NCI-H345 (cell line): ENCODE measurements around the gene KLHL24.
A peak's percentile ranks its signal among the peaks of the same experiment; 100 is the strongest.
"Not testable (repeated sequence)": the region's sequence is repeated elsewhere in the genome, so short reads cannot be mapped to it uniquely, and the experiment has no call there.

Experiments used
- DNase-seq: peaks from one replicate; lab custom pipeline; 2025; lab: John Stamatoyannopoulos, UW

The KLHL24 gene

DNA sequence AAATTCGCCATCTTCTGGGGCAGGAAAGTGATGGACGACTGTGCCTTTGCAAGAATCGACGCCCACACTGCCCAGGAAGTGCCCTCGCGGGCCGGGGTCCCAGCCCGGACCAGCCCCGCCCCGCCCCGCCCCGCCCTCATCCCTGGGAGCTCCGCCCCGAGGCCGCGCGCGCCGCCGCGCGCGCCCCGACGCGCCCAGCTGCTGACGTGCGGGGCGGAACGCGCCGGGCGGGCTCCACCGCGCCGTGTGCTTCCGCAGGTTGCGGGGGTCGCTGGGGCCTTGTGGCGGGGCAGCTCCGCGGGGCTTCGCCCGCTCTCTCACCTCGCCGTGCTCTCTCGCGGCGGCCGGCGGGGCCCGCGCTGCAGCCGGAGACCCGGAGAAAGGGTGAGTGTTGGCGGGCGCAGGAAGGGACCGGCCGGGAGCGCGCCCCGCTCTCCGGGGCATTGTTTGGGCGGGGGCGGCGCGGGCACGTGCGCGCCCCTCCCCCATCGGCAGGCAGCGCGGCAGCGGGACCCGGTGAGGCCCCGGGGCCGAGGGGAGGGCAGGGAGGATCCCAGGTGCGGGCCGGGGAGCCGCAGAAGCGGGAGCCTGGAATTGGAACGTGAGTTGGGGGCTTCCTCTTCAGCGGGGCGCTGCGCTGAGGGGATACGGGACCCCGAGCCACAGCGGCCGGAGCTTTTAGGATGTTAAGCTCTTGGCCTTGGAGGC lies 62.3 kb downstream of the KLHL24 start, which contains the start of gene YEATS2:
YEATS2 (plus strand) TSS at position 188 of the 708 bp plus-strand sequence. CDS start 17,366 bp downstream, outside the sequence.
- DNase-seq = peak; percentile 86

DNA sequence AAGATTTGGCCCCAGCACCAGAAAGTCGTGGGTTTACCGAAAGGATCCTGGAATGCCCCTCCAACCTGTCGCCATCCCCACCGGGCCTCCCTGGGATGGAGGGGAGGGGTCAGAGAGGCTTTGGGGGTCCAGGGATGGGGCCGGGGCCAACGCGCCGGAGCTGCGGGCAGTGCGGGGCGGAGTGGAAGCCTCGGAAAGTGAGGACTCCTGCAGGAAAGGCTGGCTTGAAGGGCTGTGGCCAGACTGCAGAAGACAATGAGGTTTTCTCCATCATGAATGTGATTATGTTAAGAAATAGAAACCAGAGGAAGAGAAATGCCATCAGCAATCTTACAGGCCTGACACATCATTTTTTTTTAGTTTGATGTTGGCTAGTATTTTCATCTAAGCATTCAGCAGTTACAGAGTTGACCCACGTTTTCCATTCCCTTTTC lies 62.9 kb downstream of the KLHL24 start:
- peak; percentile 40 for DNase-seq

- no peak for DNase-seq
Measured at GRCh38 chr3:183698756-183699155, 63.3 kb downstream of the KLHL24 start.

DNA sequence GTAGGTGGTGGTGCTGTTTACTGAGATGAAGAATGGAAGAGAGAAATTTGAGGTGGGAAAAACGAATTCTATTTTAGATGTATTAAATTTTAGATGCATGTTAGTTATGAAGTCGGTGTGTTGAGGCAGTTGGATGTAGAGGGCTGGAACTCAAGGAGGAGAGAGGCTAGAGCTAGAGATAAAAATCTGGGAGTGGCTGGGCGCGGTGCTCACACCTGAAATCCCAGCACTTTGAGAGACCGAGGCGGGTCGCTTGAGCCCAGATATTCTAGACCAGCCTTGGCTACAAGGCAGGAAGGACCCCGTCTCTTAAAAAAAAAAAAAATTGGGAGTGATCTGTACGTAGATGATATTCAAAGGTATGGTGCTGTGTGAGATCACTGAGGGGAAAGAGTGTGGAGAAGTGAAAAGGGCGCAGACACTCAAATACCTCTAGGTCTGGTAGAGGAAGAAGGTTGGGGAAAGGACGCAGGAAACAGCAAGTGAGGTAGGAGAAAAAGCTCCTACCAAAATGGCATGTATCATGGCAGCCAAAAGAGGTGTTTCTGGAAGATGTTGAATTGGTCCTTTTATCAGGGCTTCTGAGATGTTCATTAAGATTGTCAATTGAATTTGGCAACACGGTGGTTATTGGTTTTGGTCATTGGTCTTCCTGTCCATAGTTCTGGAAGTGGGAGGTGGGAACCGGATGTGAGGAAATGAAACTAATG lies 64.0 kb downstream of the KLHL24 start:
- DNase-seq = no peak

GRCh38 chr3:183701744-183702143 lies 66.3 kb downstream of the KLHL24 start:
- DNase-seq = no peak

DNA sequence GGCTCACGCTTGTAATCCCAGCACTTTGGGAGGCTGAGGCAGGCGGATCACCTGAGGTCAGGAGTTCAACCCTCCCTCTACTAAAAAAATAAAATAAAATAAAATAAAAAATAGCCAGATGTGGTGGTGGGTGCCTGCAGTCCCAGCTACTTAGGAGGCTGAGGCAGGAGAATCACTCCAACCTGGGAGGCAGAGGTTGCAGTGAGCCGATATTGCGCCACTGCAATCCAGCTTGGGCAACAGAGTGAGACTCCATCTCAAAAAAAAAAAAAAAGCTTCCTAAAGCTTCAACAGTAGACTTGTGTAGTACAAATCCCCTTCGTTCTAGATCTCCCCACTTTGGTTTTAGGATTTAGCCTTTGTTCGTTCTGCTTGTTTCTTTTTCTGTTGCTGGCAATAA lies 68.5 kb downstream of the KLHL24 start:
- not testable (repeated sequence) for DNase-seq

DNA sequence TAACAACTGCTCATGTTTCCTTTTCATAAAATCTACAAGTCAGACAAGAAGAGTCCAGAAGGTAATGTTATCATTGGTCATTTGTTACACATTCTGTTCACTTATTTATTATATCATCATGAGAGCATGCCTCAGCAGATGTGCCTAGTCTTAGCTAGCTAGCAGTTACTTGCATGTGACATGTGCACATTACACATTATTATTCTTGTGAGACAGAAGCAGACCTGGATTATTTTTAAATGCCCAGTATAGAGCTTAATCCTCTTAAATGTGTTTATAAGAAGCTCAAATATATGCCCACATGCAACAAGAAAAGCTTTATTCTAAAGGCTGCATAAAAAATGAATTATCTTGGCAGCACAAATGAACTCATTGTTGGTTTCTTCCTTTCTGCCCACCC lies 74.8 kb downstream of the KLHL24 start:
- DNase-seq = no peak

DNA sequence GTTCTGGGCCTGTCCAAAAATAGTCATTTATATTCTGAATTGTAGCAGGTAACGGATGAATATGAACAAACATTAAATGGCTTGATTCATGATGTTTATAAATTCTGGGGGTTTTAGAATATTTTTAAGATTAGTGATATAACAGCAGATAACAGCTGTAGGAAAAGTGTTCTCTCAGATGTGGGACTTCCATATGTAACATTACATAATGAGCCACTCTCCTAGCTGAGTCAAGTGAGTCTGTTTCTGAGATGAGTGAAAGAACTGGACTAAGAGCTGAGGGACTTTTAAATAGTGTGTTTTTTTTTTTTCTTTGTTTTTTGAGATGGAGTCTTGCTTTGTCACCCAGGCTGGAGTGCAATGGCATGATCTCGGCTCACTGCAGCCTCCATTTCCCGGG lies 76.1 kb downstream of the KLHL24 start:
- DNase-seq = no peak

GRCh38 chr3:183714622-183715021 lies 79.2 kb downstream of the KLHL24 start:
- DNase-seq = no peak

GRCh38 chr3:183718012-183718411 lies 82.6 kb downstream of the KLHL24 start:
- DNase-seq = no peak

GRCh38 chr3:183725387-183725786 lies 90.0 kb downstream of the KLHL24 start:
- no peak for DNase-seq

- DNase-seq = no peak
Measured at GRCh38 chr3:183728204-183728603, 92.8 kb downstream of the KLHL24 start.

- DNase-seq = no peak
Measured at GRCh38 chr3:183730361-183730760, 94.9 kb downstream of the KLHL24 start.

GRCh38 chr3:183731611-183732010 lies 96.2 kb downstream of the KLHL24 start:
- no peak for DNase-seq

DNA sequence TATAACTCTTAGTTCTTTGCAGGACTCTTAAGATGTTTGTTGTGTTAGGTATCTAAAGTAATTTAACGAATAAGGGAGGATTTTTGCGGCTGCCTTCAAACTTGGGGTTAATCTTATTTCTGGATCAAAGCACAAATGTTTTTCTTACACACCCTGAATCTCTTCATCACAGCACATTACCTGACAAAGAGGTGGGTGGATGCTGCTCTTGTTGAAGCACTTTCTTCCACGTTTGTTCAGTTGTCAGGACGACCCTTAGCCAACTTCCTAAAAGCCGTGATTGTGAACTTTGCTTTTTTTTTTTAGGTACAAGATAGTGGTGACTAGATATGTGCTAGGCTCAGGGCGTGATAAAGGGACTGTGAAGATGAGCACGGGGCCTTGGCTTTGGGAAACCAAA lies 98.1 kb downstream of the KLHL24 start:
- no peak for DNase-seq
